HepG2 (cell line): ENCODE data around the gene CROCC. TPM values are rescaled to one million over a fixed set of nuclear protein-coding genes. Genes with fewer than 3 reads are reported as not detected.
A peak's percentile ranks its signal among the peaks of the same experiment; 100 is the strongest.
"Not testable (repeated sequence)": the region's sequence is repeated elsewhere in the genome, so short reads cannot be mapped to it uniquely, and the experiment has no call there.

Experiments
- ATAC-seq: fragments of 200-7000 bp; cut with Tn5 transposase; 3 replicates; pipeline ENCODE4 v1.9.1; 2020; ENCODE audit warnings: mild to moderate bottlenecking, moderate library complexity
- BruUV-seq: library from RNA; stranded (reverse); fragments of 400-500 nt; replicated peaks from 2 replicates; lab custom pipeline; 2021; lab: Mats Ljungman, UMichigan
- CTCF ChIA-PET: fragments of 300-600 bp; formaldehyde crosslinking; extraction: SDS; loops from one replicate; lab custom pipeline; 2021; ENCODE audit warnings: low total read pairs, inconsistent platforms, low intra/inter-chr PET ratio; lab: Yijun Ruan, JAX
- POLR2A ChIA-PET: fragments of 350-600 bp; sonication (Branson Sonifier 250); formaldehyde crosslinking; loops from one replicate; lab custom pipeline; 2020; ENCODE audit warnings: antibody characterized with exemption, inconsistent platforms; lab: Yijun Ruan, JAX
- DNase-seq: peaks from one replicate; pipeline ENCODE4 v3.0.0-alpha.2; 2015; ENCODE audit warnings: low spot score
- FAIRE-seq: peaks from 3 replicates; lab custom pipeline; 2011; peaks lifted over from hg19 to GRCh38; lab: Jason Lieb, UNC
- H2AFZ ChIP-seq: one replicate; pipeline ENCODE4 v1.6.1; 2011; ENCODE audit warnings: low read length, inconsistent platforms
- H3K27ac ChIP-seq: fragments of 300-600 bp; 3 replicates; pipeline ENCODE4 v1.8.0; 2011; ENCODE audit warnings: mixed run types, mild to moderate bottlenecking, mixed read lengths, low read length, inconsistent platforms; ENCODE audit not compliant: insufficient read depth; ENCODE audit errors: extremely low read length
- H3K27me3 ChIP-seq, 2 experiments: fragments of 200-600 bp in 1 of 2; 2 replicates in 1 of 2; 3 replicates in 1 of 2; pipeline versions ENCODE4 v1.6.0 to v1.8.0; 2011; ENCODE audit warnings: low read length in 2 of 2, mild to moderate bottlenecking in 2 of 2, moderate library complexity in 2 of 2, inconsistent platforms in 1 of 2; ENCODE audit not compliant: insufficient read depth in 2 of 2, control insufficient read depth in 1 of 2
- H3K36me3 ChIP-seq, 2 experiments: fragments of 200-600 bp in 1 of 2; replicated peaks in 1 of 2; 2 replicates in 1 of 2; 3 replicates in 1 of 2; pipeline versions ENCODE4 v1.5.1 to v1.8.0; 2011; ENCODE audit warnings: low read length in 2 of 2, inconsistent platforms in 1 of 2; ENCODE audit not compliant: insufficient read depth in 2 of 2, control insufficient read depth in 1 of 2
- H3K4me1 ChIP-seq: 2 replicates; pipeline ENCODE4 v1.5.1; 2012; ENCODE audit warnings: low read length, inconsistent platforms; ENCODE audit not compliant: insufficient read depth
- H3K4me2 ChIP-seq: 2 replicates; pipeline ENCODE4 v1.6.0; 2011; ENCODE audit warnings: low read depth, low read length, inconsistent platforms
- H3K4me3 ChIP-seq, 3 experiments: fragments of 200-600 bp in 1 of 3; sonication (generic), shearing (Covaris generic) in 1 of 3; replicated peaks in 1 of 3; 2 replicates each; pipeline ENCODE4 v1.5.1; 2011 to 2016; ENCODE audit warnings: low read length in 3 of 3, inconsistent platforms in 2 of 3, low read depth in 2 of 3, mild to moderate bottlenecking in 2 of 3, control low read depth in 1 of 3, mixed read lengths in 1 of 3; ENCODE audit not compliant: insufficient read depth in 1 of 3
- H3K79me2 ChIP-seq: one replicate; pipeline ENCODE4 v1.6.1; 2011; ENCODE audit warnings: low read length, inconsistent platforms; ENCODE audit not compliant: insufficient read depth
- H3K9ac ChIP-seq: 2 replicates; pipeline ENCODE4 v1.6.0; 2011; ENCODE audit warnings: mild to moderate bottlenecking, low read depth, low read length, inconsistent platforms; ENCODE audit not compliant: insufficient read depth
- H3K9me3 ChIP-seq: 2 replicates; pipeline ENCODE4 v1.5.1; 2012; ENCODE audit warnings: mild to moderate bottlenecking, low read length
- H4K20me1 ChIP-seq: 2 replicates; pipeline ENCODE4 v1.6.0; 2011; ENCODE audit warnings: inconsistent platforms, mild to moderate bottlenecking, low read length, moderate library complexity; ENCODE audit not compliant: insufficient read depth
- FOSL2 ChIP-seq: sonication (generic); formaldehyde crosslinking; IDR thresholded peaks from 2 replicates; pipeline ENCODE4 v1.4.0; 2020; ENCODE audit warnings: missing genetic modification reagents
- KDM2A ChIP-seq: sonication (generic); formaldehyde crosslinking; IDR thresholded peaks from 2 replicates; pipeline ENCODE4 v1.4.0; 2020; ENCODE audit warnings: low read depth, missing genetic modification reagents, borderline replicate concordance
- MIXL1 ChIP-seq: IDR thresholded peaks from 2 replicates; pipeline ENCODE4 v1.6.1; 2016
- NRL ChIP-seq: sonication (generic); formaldehyde crosslinking; IDR thresholded peaks from 2 replicates; pipeline ENCODE4 v1.5.0; 2020; ENCODE audit warnings: missing genetic modification reagents, mild to moderate bottlenecking, moderate library complexity, borderline replicate concordance
- PRMT3 ChIP-seq: sonication (generic); formaldehyde crosslinking; IDR thresholded peaks from 2 replicates; pipeline ENCODE4 v1.8.1; 2022; ENCODE audit warnings: low read depth, mild to moderate bottlenecking, moderate library complexity, missing genetic modification reagents, borderline replicate concordance
- THRA ChIP-seq: sonication (generic); formaldehyde crosslinking; IDR thresholded peaks from 2 replicates; pipeline ENCODE4 v1.4.0; 2020; ENCODE audit warnings: missing genetic modification reagents, borderline replicate concordance
- TRAFD1 ChIP-seq: sonication (generic); formaldehyde crosslinking; IDR thresholded peaks from 2 replicates; pipeline ENCODE4 v1.5.1; 2020; ENCODE audit warnings: missing genetic modification reagents, mild to moderate bottlenecking, borderline replicate concordance
- ZBTB7A ChIP-seq: sonication (generic); formaldehyde crosslinking; IDR thresholded peaks from 2 replicates; pipeline ENCODE4 v1.8.0; 2022; ENCODE audit warnings: mild to moderate bottlenecking, missing genetic modification reagents
- ZNF546 ChIP-seq: sonication (generic); formaldehyde crosslinking; conservative IDR thresholded peaks from 2 replicates; pipeline ENCODE4 v1.8.1; 2023; ENCODE audit warnings: mild to moderate bottlenecking, missing genetic modification reagents
- ZNF788 ChIP-seq: sonication (generic); formaldehyde crosslinking; IDR thresholded peaks from 2 replicates; pipeline ENCODE4 v1.5.0; 2020; ENCODE audit warnings: mild to moderate bottlenecking, missing genetic modification reagents, borderline replicate concordance
- WGBS: methylation state at CpG from one replicate; pipeline ENCODE4 v1.1.6; 2017; ENCODE audit warnings: low lambda C conversion rate; 5-methylcytosine and 5-hydroxymethylcytosine counted together
- in situ Hi-C: cut with HindIII; loops from 2 replicates; pipeline ENCODE4 v1.10.0; 2017; ENCODE audit warnings: low pct_unique_long_range_greater_than_20kb; ENCODE audit not compliant: extremely low pct_ligation_motif_present
- intact Hi-C: fragments of 100-400 bp; cut with micrococcal nuclease; formaldehyde crosslinking; loops from one replicate; pipeline ENCODE4 v1.10.0; 2022; ENCODE audit not compliant: unreplicated experiment
- polyA plus RNA-seq, 8 experiments: library from polyadenylated mRNA; depleted of rRNA in 3 of 8; stranded (reverse) in 7 of 8; unstranded in 1 of 8; fragments of >200 nt; fragmentation: Illumina TruSeq in 4 of 8; extraction: Trizol in 4 of 8; gene quantifications; 2 replicates each; pipeline versions ENCODE4 v1.2.1 to v1.2.3, GENCODE V29; 2011 to 2016; ENCODE audit warnings: low read depth in 4 of 8, missing spikeins in 1 of 8, mixed read lengths in 1 of 8; ENCODE audit not compliant: insufficient read depth in 1 of 8
- total RNA-seq, 5 experiments: library from RNA; depleted of rRNA; stranded (reverse); fragments of >200 nt; fragmentation: Illumina TruSeq; extraction: Trizol; gene quantifications; 2 replicates each; pipeline ENCODE4 v1.2.3, GENCODE V29; 2016; ENCODE audit warnings: low read depth in 1 of 5

Gene CROCC
- total and polyA plus RNA-seq, 2 of the 13 experiments (the other 11 are each of a cell fraction or from before 2014, with no cell fraction given), result 7.8 to 15.5 TPM

GRCh38 chr1:16882986-16883385 lies 38.7 kb upstream of the CROCC start:
- CTCF ChIA-PET, result no interaction called here
- no peak overlapping the region for H3K9ac ChIP-seq
- in situ Hi-C loops, result no loop called here

GRCh38 chr1:16884487-16884886 lies 37.2 kb upstream of the CROCC start:
- H3K36me3 ChIP-seq, H3K4me3 ChIP-seq, FAIRE-seq, intact Hi-C loops, H3K9me3 ChIP-seq, H4K20me1 ChIP-seq, in situ Hi-C loops, H3K9ac ChIP-seq, BruUV-seq, H2AFZ ChIP-seq, H3K4me2 ChIP-seq, H3K79me2 ChIP-seq, H3K27ac ChIP-seq, ATAC-seq, POLR2A ChIA-PET, DNase-seq, CTCF ChIA-PET: not testable (repeated sequence)
- peaks cover 21% of the 10 kb centered on the region for H3K4me1 ChIP-seq
- peaks cover 0 to 11% of the 10 kb centered on the region in 2 experiments; a peak in 2 of 5 replicates for H3K27me3 ChIP-seq
- WGBS, result 30% methylated on average over 5 of the region's 5 CpGs

More at GRCh38 chr1:16882986-16883385, 38.7 kb upstream of the CROCC start:
- no peak overlapping the region for H2AFZ ChIP-seq
- peaks cover 0 to 11% of the 10 kb centered on the region in 2 experiments; a peak in 2 of 5 replicates for H3K27me3 ChIP-seq
- no peak overlapping the region for H3K4me3 ChIP-seq
- BruUV-seq, result no TSS peak
- peak overlapping the region; percentile 25 for H3K4me2 ChIP-seq
- TF ChIP-seq KDM2A (CRISPR knock-in tag) (no peak), PRMT3 (CRISPR knock-in tag) (no peak), MIXL1 (CRISPR knock-in tag) (no peak), ZNF788 (CRISPR knock-in tag) (no peak), NRL (CRISPR knock-in tag) (no peak), FOSL2 (CRISPR knock-in tag) (no peak), ZBTB7A (CRISPR knock-in tag) (no peak), TRAFD1 (CRISPR knock-in tag) (no peak), THRA (CRISPR knock-in tag) (no peak), ZNF546 (CRISPR knock-in tag) (no peak)
- intact Hi-C loops, result no loop called here
- peaks cover 21% of the 10 kb centered on the region for H3K4me1 ChIP-seq
- 23% methylated on average over 4 of the region's 4 CpGs for WGBS
- H3K27ac ChIP-seq, result no peak overlapping the region
- DNase-seq (no peak), FAIRE-seq (no peak), ATAC-seq (no peak)
- POLR2A ChIA-PET, result interaction anchor here (1.0 kb wide), 1 partner anchor 14 kb away, joined by 3 read pairs; no protein-coding TSS in a partner anchor
- no peaks in the 10 kb centered on the region for H4K20me1 ChIP-seq
- no peaks in the 10 kb centered on the region for H3K79me2 ChIP-seq
- no peaks in the 10 kb centered on the region for H3K9me3 ChIP-seq
- no peaks in the 10 kb centered on the region for H3K36me3 ChIP-seq
